Stimulated activated CD8-positive, alpha-beta memory T cell treated with anti-CD3 and anti-CD28 coated beads, Interleukin-4, amount 100 ng/mL, for 1 hour (primary cell): ENCODE measurements around the gene AHSA1.

Source experiments
- DNase-seq, 2 donors: peaks; one replicate each; pipeline ENCODE4 v3.0.0-alpha.2; 2020; ENCODE audit warnings: low read depth in 2 of 2, low spot score in 1 of 2

AHSA1 gene

DNA sequence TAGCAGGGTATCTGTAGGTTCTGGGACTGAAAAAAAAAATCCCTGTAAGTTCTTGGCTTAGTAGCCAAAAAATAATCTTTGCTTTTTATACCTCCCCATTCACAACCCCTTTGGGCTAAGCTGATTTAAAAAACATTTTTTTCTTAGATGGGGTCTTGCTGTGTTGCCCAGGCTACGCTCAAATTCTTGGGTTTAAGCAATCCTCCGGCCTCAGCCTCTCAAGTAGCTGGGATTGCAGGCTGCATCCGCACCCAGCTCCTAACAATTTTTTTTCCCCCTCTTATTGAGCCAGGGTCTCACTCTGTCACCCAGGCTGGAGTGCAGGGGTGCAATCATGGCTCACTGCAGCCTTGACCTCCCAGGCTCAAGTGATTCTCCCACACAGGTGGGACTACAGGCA, 49.9 kb downstream of the AHSA1 start:
- DNase-seq: no peak

DNA sequence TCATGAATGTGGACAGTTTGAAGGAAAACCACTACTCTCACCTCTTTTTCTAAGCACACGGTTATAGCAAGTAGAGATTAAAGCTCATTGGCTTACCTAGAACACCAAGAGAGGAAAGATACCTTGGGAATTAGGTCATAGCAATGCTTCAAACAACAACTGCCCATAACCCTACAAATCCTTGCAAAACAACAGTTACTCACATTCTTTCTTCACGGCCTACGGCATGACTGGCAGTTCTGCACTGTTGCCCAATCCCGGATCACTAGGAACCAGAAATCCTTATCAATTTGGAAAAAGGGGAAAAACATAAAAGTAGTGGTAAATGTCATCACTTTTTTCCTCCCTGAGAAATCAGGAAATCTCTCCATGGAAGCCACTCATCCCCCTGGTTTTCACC, 50.4 kb downstream of the AHSA1 start:
- DNase-seq: no peak

DNA sequence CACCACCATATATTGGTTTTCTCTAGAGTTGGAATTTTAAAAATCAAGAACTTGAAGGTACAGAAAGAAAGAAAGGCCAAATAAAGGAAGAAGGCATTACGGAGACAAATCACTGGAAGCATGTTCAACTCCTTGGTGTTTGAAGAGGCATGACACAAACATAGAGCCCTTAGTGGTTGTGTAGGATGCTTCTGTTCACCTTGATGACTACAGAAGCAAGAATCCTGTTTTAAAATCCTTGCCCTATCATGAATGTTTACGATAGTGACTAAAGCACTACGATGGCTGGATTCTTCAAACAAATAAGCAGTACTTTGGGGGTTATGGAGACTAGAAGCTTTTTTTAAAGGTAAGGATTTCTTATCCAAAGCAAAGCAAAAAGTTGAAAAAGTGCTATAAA, 51.0 kb downstream of the AHSA1 start:
- no peak for DNase-seq

DNA sequence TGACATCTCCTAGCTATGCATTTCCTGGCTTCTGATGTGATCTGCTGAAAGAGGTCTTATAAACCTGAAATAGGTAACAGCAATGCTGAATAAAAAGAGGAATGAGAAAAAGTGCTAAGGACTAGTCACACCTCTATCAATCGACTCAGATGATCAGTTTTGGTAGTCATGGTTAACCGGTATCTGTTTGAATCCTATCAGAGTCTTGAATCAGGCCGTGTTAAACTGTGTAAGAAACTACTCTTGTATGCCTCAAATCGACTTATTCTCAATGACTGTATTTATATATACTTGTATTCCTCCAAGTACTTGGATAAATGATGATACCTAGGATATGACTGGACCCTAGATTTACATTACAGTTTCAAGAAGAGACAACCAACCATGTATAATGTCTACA, 51.5 kb downstream of the AHSA1 start:
- DNase-seq: no peak

DNA sequence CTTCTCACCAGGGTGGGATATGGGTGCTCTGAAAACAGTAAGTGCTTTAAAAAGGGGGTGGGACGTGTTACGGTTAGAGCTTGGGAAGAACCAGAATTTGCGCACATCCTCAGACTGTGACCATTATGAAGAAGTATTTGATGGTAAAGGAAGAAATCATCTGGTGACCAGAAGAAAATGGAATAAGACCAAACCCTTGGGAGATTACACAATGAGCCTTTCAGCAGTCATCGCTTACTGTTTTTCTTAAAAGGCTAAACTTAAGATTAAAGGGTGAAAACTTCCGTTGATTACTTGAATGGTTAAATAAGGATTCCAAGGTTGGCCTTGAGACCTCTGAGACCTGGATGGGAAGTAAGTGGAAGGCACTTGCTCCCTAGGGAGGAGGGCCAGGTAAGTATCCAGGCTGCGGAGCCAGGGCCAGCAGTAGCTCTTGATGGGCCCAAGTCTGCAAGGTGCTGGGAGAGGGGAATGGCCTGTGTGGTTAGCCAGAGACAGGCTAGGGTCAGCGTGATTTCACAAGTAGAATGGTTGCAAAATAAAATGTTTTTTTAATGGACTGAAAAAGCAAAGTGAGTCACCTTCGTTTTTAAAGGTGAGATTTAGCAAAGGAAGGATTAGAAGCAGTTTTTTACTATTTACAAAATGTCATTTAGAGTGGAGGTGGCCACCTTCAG, 53.7 kb downstream of the AHSA1 start:
- no peak for DNase-seq

DNA sequence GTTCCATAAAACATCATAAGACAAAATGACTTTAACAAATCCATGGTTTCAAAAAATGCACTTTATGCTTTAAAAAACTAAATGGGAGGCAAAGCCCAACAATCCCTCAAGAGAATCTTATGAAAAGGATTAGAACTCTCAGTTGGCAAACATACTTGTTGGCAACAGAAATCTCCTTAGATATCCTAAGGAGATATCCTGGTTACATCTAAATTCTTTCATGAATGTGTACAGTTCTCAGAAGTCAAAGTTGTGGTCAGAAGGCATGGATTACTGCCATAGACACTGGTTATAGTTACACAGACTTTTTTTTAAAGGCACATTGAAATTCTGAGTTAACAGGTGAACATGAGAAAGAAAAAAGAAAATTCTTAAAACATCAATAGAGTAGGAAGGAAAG, 58.2 kb downstream of the AHSA1 start:
- DNase-seq: no peak
